Osteocyte (in vitro differentiated cells): Measurements from ENCODE around the gene PRR30. TPM values are rescaled to one million over a fixed set of nuclear protein-coding genes. Genes with fewer than 3 reads are reported as not detected.

Source experiments
- DNase-seq: peaks from one replicate; pipeline ENCODE4 v3.0.0; 2021; ENCODE audit warnings: mixed read lengths; ENCODE audit not compliant: unreplicated experiment; ENCODE audit errors: extremely low spot score
- H3K27ac Mint-ChIP-seq: one replicate; pipeline ENCODE4 v1.8.0; 2021; ENCODE audit warnings: mild to moderate bottlenecking, mixed read lengths; ENCODE audit not compliant: unreplicated experiment
- H3K27me3 Mint-ChIP-seq: one replicate; pipeline ENCODE4 v1.8.0; 2021; ENCODE audit warnings: mixed read lengths; ENCODE audit not compliant: unreplicated experiment
- H3K36me3 Mint-ChIP-seq: one replicate; pipeline ENCODE4 v1.8.0; 2021; ENCODE audit warnings: mixed read lengths; ENCODE audit not compliant: unreplicated experiment
- H3K4me1 Mint-ChIP-seq: one replicate; pipeline ENCODE4 v1.8.0; 2021; ENCODE audit warnings: mixed read lengths; ENCODE audit not compliant: unreplicated experiment
- H3K4me3 Mint-ChIP-seq: one replicate; pipeline ENCODE4 v1.8.0; 2021; ENCODE audit warnings: mild to moderate bottlenecking, moderate library complexity, mixed read lengths; ENCODE audit not compliant: unreplicated experiment
- H3K9me3 Mint-ChIP-seq: one replicate; pipeline ENCODE4 v1.8.0; 2021; ENCODE audit warnings: mixed read lengths; ENCODE audit not compliant: unreplicated experiment
- total RNA-seq: library from RNA; stranded (reverse); gene quantifications from 2 replicates; pipeline ENCODE4 v1.2.1, GENCODE V29; 2021
- TF ChIP-seq, protein P1 (sequence below): fragments of 200-600 bp; sonication (generic); IDR thresholded peaks from 2 replicates; pipeline ENCODE4 v1.5.0; 2021; ENCODE audit warnings: antibody characterized with exemption, mild to moderate bottlenecking, moderate library complexity

PRR30 gene
- total RNA-seq, 1 donor from 2014 or later, result not detected

DNA sequence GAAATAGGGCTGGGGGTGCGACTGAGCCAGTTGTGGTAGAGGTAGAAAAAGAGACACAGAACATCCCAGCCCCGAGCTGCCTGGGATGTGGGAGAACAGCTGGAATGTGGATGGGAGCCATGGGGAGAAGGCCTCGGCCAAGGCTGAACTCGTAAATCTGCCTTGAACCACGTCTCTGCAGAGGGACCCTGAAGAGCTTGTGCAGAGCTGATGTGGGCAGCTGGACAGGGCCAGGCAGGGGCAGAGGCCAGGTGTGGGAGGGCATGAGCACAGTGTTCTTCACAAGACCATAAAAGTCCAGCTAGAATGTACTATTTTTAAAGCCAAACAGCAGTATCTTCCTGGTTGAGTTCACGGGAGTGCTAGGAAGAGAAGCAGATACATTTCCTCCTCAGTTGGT, 15.3 kb upstream of the PRR30 start:
- H3K4me3 Mint-ChIP-seq, result no peak overlapping the region
- TF ChIP-seq, protein P1, sequence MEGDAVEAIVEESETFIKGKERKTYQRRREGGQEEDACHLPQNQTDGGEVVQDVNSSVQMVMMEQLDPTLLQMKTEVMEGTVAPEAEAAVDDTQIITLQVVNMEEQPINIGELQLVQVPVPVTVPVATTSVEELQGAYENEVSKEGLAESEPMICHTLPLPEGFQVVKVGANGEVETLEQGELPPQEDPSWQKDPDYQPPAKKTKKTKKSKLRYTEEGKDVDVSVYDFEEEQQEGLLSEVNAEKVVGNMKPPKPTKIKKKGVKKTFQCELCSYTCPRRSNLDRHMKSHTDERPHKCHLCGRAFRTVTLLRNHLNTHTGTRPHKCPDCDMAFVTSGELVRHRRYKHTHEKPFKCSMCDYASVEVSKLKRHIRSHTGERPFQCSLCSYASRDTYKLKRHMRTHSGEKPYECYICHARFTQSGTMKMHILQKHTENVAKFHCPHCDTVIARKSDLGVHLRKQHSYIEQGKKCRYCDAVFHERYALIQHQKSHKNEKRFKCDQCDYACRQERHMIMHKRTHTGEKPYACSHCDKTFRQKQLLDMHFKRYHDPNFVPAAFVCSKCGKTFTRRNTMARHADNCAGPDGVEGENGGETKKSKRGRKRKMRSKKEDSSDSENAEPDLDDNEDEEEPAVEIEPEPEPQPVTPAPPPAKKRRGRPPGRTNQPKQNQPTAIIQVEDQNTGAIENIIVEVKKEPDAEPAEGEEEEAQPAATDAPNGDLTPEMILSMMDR, result no peak
- no peaks in the 10 kb centered on the region for H3K36me3 Mint-ChIP-seq
- H3K27me3 Mint-ChIP-seq, result peaks cover 8% of the 10 kb centered on the region
- DNase-seq, result no peak
- H3K27ac Mint-ChIP-seq, result no peak overlapping the region
- H3K9me3 Mint-ChIP-seq, result no peaks in the 10 kb centered on the region
- H3K4me1 Mint-ChIP-seq, result no peaks in the 10 kb centered on the region

DNA sequence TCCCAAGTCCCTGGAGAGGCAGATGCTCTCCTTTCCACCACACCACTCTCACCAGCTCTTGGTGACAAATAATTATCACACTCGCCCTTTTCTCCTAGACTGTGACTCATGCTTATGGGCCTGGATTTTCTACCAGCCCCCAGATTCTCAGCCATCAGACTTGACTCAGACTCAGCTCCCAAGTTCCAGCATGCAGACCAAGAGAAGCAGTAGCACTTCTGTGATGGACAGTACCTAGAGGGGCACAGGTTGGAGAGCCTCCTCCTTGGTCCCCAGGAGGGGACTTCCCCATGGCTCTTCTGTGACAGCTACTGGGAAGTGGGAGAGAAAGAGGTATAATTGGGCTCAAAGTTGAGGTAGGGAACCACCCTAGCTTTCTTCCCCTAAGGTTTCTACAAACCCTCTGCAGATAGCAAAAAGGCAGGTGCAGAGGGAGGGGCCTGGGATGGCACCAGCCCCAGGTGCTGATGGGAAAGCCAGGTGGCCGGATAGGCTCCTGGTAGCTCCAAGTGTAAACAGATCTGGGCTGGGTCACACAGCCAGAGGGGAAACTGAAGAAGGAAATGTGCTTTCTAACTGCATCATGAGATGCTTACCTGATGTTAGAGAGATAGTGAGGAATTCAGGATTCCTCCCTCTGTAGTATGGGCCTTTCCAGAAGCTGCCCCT, 13.7 kb upstream of the PRR30 start:
- Mint-ChIP-seq H3K4me3 (no peak overlapping the region), H3K27ac (no peak overlapping the region)
- no peak for DNase-seq

DNA sequence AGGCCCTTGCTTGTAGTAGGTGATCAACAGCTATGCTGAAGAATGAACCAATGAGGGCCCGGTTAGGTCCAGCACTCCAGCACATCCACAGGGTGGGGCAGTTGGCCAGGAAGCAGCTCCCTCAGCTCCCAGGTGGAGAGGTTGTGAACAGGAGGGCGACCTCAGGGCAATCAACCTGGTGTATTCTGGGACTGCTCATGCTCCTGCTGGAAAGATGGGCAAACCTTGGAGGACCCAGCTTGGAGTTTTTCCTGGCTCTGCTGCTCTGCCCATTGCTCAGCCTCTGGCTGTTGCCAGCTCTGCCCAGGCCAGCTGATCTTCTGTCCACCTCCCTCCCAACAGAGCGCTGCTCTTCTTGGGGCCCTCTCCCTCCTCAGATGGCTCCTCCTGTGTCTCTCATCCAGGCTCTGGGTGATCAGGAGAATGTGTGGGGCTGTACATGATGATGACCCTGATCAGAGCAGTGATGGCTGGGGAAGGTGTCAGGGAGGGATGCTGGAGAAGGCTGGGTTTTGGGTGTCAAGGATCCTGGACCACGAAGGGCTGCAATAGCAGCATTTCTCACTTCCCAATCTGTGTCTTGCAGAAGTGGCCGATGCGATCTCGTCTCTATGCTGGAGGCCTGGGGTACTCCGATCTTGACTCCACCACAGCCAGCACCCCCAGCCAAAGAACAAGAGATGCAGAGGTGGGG, 13.0 kb upstream of the PRR30 start:
- no peaks in the 10 kb centered on the region for H3K36me3 Mint-ChIP-seq
- no peak overlapping the region for H3K4me3 Mint-ChIP-seq
- no peak overlapping the region for H3K27ac Mint-ChIP-seq
- H3K4me1 Mint-ChIP-seq, result no peaks in the 10 kb centered on the region
- DNase-seq, result no peak
- H3K27me3 Mint-ChIP-seq, result peaks cover 6% of the 10 kb centered on the region
- H3K9me3 Mint-ChIP-seq, result no peaks in the 10 kb centered on the region
- TF ChIP-seq, protein P1, result no peak

More for the DNA sequence above, 13.7 kb upstream of the PRR30 start:
- Mint-ChIP-seq H3K4me1 (no peaks in the 10 kb centered on the region), H3K27me3 (peaks cover 4% of the 10 kb centered on the region), H3K9me3 (no peaks in the 10 kb centered on the region), H3K36me3 (no peaks in the 10 kb centered on the region)
- TF ChIP-seq, protein P1, result no peak

DNA sequence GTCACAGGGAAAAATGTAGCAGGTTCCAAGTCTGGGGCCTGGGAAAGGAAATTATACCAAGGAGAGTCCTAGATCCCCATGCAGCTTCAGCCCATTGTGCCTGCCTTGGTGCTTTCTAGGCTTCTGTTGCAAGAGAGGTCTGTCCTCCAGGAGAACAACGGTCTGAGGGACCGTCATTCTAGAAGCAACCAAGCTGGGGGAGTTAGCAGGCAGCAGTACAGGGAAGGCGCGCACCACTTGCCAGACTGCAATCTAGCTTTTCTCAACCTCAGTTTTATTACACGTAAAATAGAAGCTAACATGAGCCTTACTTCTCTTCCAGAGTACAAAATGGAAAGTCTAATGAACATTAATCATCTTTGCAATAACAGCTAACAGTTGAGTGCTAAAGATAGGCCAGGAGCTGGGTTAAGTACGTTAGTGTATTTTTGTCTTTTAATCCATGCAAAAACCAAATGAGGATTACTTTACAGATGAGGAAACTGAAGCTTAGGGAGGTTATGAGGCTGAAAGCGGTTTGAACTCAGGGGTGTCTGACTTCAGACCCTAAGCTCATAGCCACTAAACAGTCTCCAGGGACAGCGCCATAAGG, 11.5 kb upstream of the PRR30 start:
- Mint-ChIP-seq H3K27me3 (peaks cover 8% of the 10 kb centered on the region), H3K4me1 (no peaks in the 10 kb centered on the region), H3K4me3 (no peak overlapping the region), H3K36me3 (no peaks in the 10 kb centered on the region), H3K9me3 (no peaks in the 10 kb centered on the region), H3K27ac (no peak overlapping the region)
- no peak for DNase-seq
- TF ChIP-seq, protein P1, result no peak
